ENCODE results near the gene MRPL50.

The MRPL50 gene

DNA sequence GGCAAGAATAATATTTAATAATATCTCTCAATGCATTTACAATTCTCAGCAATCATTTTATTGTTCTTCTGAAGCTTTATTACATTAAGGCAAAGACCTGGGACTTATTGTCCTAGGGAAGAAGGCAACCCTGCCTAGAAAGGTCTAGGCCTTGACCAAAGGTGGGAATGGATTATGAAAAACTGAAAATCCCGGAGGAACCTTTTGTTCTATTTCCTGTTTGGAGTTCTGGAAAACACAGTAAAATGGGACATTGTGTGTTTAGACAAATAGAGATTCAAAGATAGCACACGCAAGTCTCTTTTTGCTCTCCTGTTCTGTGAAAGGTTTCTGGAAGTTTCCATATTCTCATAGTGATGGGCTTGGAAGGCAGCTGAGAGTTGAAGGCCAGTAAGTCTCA is 44.7 kb downstream of the MRPL50 start:
- DNase-seq (ENCODE audit: low read depth, low spot score), result no peak
- H3K9me3 ChIP-seq (ENCODE audit: low read depth, low read length), result no peaks in the 10 kb centered on the region
- no peak overlapping the region for H3K4me3 ChIP-seq
- no peak overlapping the region for H3K9ac ChIP-seq (ENCODE audit: insufficient read length)
- TF ChIP-seq FOXP2 (optimal IDR thresholded peaks at IDR 0.05; ENCODE audit: control extremely low read depth, extremely low read length, insufficient read depth) (no peak), POLR2AphosphoS5 (IDR thresholded peaks at IDR 0.05; ENCODE audit: borderline replicate concordance, low read depth, low read length) (no peak), EZH2 (IDR thresholded peaks at IDR 0.05) (no peak)
- no peak overlapping the region for H3K27ac ChIP-seq
- H3K36me3 ChIP-seq (ENCODE audit: insufficient read depth, low read length), result no peaks in the 10 kb centered on the region

- Histone ChIP-seq H3K9me3 (ENCODE audit: low read depth, low read length) (no peaks in the 10 kb centered on the region), H3K4me3 (no peak overlapping the region), H3K27ac (no peak overlapping the region), H3K9ac (ENCODE audit: insufficient read length) (no peak overlapping the region), H3K36me3 (ENCODE audit: insufficient read depth, low read length) (no peaks in the 10 kb centered on the region)
- no peak for TF ChIP-seq POLR2AphosphoS5 (IDR thresholded peaks at IDR 0.05; ENCODE audit: borderline replicate concordance, low read depth, low read length)
- TF ChIP-seq FOXP2 (optimal IDR thresholded peaks at IDR 0.05; ENCODE audit: control extremely low read depth, extremely low read length, insufficient read depth), result no peak
- no peak for TF ChIP-seq EZH2 (IDR thresholded peaks at IDR 0.05)
- no peak for DNase-seq (ENCODE audit: low read depth, low spot score)
These were observed 45.4 kb downstream of the MRPL50 start for GRCh38 chr9:101352892-101353463.

GRCh38 chr9:101350285-101350684 is 48.1 kb downstream of the MRPL50 start:
- Histone ChIP-seq H3K9me3 (ENCODE audit: low read depth, low read length) (no peaks in the 10 kb centered on the region), H3K36me3 (ENCODE audit: insufficient read depth, low read length) (no peaks in the 10 kb centered on the region), H3K27ac (no peak overlapping the region), H3K4me3 (no peak overlapping the region), H3K9ac (ENCODE audit: insufficient read length) (no peak overlapping the region)
- no peak for DNase-seq (ENCODE audit: low read depth, low spot score)
- TF ChIP-seq POLR2AphosphoS5 (IDR thresholded peaks at IDR 0.05; ENCODE audit: borderline replicate concordance, low read depth, low read length) (no peak), EZH2 (IDR thresholded peaks at IDR 0.05) (no peak), FOXP2 (optimal IDR thresholded peaks at IDR 0.05; ENCODE audit: control extremely low read depth, extremely low read length, insufficient read depth) (no peak)

DNA sequence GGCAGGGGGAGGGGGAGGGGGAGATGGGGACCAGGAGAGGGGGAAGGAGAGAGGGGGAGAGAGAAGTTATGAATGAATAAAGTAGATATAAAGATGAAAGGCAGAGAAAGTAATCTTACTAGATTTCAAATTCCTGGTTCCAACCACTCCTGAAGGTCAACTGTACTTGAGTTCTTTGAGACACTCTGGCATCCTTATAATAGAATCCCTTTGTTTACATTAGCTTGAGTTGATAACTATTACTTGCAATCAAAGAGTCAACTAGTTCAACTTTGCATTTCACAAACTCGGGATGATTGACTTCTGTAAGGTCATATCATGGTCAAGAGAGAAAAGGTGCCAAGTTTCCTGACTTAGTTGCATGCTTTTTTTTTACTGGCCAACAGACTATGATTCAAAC is 55.8 kb downstream of the MRPL50 start:
- no peaks in the 10 kb centered on the region for H3K9me3 ChIP-seq (ENCODE audit: low read depth, low read length)
- no peak overlapping the region for H3K4me3 ChIP-seq
- TF ChIP-seq POLR2AphosphoS5 (IDR thresholded peaks at IDR 0.05; ENCODE audit: borderline replicate concordance, low read depth, low read length) (no peak), EZH2 (IDR thresholded peaks at IDR 0.05) (no peak), FOXP2 (optimal IDR thresholded peaks at IDR 0.05; ENCODE audit: control extremely low read depth, extremely low read length, insufficient read depth) (no peak)
- DNase-seq (ENCODE audit: low read depth, low spot score), result no peak
- H3K9ac ChIP-seq (ENCODE audit: insufficient read length), result no peak overlapping the region
- no peak overlapping the region for H3K27ac ChIP-seq
- no peaks in the 10 kb centered on the region for H3K36me3 ChIP-seq (ENCODE audit: insufficient read depth, low read length)

GRCh38 chr9:101341958-101342357 is 56.5 kb downstream of the MRPL50 start:
- Histone ChIP-seq H3K27ac (no peak overlapping the region), H3K4me3 (no peak overlapping the region), H3K9ac (ENCODE audit: insufficient read length) (no peak overlapping the region), H3K9me3 (ENCODE audit: low read depth, low read length) (no peaks in the 10 kb centered on the region), H3K36me3 (ENCODE audit: insufficient read depth, low read length) (no peaks in the 10 kb centered on the region)
- TF ChIP-seq EZH2 (IDR thresholded peaks at IDR 0.05) (no peak), FOXP2 (optimal IDR thresholded peaks at IDR 0.05; ENCODE audit: control extremely low read depth, extremely low read length, insufficient read depth) (no peak), POLR2AphosphoS5 (IDR thresholded peaks at IDR 0.05; ENCODE audit: borderline replicate concordance, low read depth, low read length) (no peak)
- no peak for DNase-seq (ENCODE audit: low read depth, low spot score)

All from SK-N-MC (cell line).